ENCODE measurements around the gene C16orf54.
"Not testable (repeated sequence)": the region's sequence is repeated elsewhere in the genome, so short reads cannot be mapped to it uniquely, and the experiment has no call there.

- TF ChIP-seq, protein P1, sequence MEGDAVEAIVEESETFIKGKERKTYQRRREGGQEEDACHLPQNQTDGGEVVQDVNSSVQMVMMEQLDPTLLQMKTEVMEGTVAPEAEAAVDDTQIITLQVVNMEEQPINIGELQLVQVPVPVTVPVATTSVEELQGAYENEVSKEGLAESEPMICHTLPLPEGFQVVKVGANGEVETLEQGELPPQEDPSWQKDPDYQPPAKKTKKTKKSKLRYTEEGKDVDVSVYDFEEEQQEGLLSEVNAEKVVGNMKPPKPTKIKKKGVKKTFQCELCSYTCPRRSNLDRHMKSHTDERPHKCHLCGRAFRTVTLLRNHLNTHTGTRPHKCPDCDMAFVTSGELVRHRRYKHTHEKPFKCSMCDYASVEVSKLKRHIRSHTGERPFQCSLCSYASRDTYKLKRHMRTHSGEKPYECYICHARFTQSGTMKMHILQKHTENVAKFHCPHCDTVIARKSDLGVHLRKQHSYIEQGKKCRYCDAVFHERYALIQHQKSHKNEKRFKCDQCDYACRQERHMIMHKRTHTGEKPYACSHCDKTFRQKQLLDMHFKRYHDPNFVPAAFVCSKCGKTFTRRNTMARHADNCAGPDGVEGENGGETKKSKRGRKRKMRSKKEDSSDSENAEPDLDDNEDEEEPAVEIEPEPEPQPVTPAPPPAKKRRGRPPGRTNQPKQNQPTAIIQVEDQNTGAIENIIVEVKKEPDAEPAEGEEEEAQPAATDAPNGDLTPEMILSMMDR (conservative IDR thresholded peaks at IDR 0.05 in 1 of 2, IDR thresholded peaks at IDR 0.05 in 1 of 2; ENCODE audit: low read depth in 1 of 2, low read length in 2 of 2) = not testable (repeated sequence)
- TF ChIP-seq EZH2 (IDR thresholded peaks at IDR 0.05; ENCODE audit: low read length, missing control alignments) = not testable (repeated sequence)
These were observed 26.5 kb upstream of the C16orf54 start for GRCh38 chr16:29772330-29772729.
